H9 (cell line): ENCODE results near the gene ADAMTS16. TPM values are rescaled to one million over a fixed set of nuclear protein-coding genes. Genes with fewer than 3 reads are reported as not detected.

ENCODE experiments used
- DNase-seq: peaks from one replicate; pipeline ENCODE4 v3.0.0-alpha.2; 2017
- H2AFZ ChIP-seq: one replicate; pipeline ENCODE4 v1.6.1; 2013; ENCODE audit warnings: mild to moderate bottlenecking, low read length, control low read depth, moderate library complexity
- H2AK5ac ChIP-seq: 2 replicates; pipeline ENCODE4 v1.6.1; 2013; ENCODE audit warnings: low read length, control low read depth, mixed read lengths; ENCODE audit not compliant: insufficient read length
- H2BK120ac ChIP-seq: one replicate; pipeline ENCODE4 v1.6.1; 2013; ENCODE audit warnings: low read depth, mild to moderate bottlenecking, low read length, control low read depth, inconsistent platforms; ENCODE audit not compliant: poor library complexity, severe bottlenecking
- H2BK12ac ChIP-seq: 2 replicates; pipeline ENCODE4 v1.6.1; 2013; ENCODE audit warnings: low read length, control low read depth, mixed read lengths, low read depth; ENCODE audit not compliant: insufficient read length
- H2BK15ac ChIP-seq: 2 replicates; pipeline ENCODE4 v1.6.1; 2013; ENCODE audit warnings: low read depth, low read length, control low read depth
- H2BK20ac ChIP-seq: one replicate; pipeline ENCODE4 v1.6.1; 2013; ENCODE audit warnings: low read depth, mild to moderate bottlenecking, low read length, control low read depth, inconsistent platforms; ENCODE audit not compliant: poor library complexity, severe bottlenecking
- H2BK5ac ChIP-seq: 2 replicates; pipeline ENCODE4 v1.6.1; 2013; ENCODE audit warnings: low read length, control low read depth, mixed read lengths; ENCODE audit not compliant: insufficient read length
- H3K14ac ChIP-seq: 2 replicates; pipeline ENCODE4 v1.6.1; 2013; ENCODE audit warnings: low read length, control low read depth; ENCODE audit not compliant: insufficient read depth
- H3K18ac ChIP-seq: 2 replicates; pipeline ENCODE4 v1.6.1; 2013; ENCODE audit warnings: low read depth, mild to moderate bottlenecking, mixed read lengths, low read length, control low read depth; ENCODE audit not compliant: insufficient read length
- H3K23ac ChIP-seq: 2 replicates; pipeline ENCODE4 v1.6.1; 2013; ENCODE audit warnings: low read length, control low read depth, mixed read lengths, low read depth; ENCODE audit not compliant: insufficient read length
- H3K23me2 ChIP-seq: 2 replicates; pipeline ENCODE4 v1.6.1; 2013; ENCODE audit warnings: low read depth, mild to moderate bottlenecking, mixed read lengths, low read length, control low read depth; ENCODE audit not compliant: insufficient read length, poor library complexity, severe bottlenecking
- H3K27ac ChIP-seq: 2 replicates; pipeline ENCODE4 v1.5.1; 2013; ENCODE audit warnings: low read length, control low read depth, mixed read lengths, low read depth; ENCODE audit not compliant: insufficient read length
- H3K27me3 ChIP-seq: 2 replicates; pipeline ENCODE4 v1.6.1; 2013; ENCODE audit warnings: low read length, control low read depth, inconsistent platforms; ENCODE audit not compliant: insufficient read depth
- H3K4ac ChIP-seq: 2 replicates; pipeline ENCODE4 v1.6.1; 2013; ENCODE audit warnings: low read depth, mild to moderate bottlenecking, control low read depth, inconsistent platforms, low read length, moderate library complexity
- H3K4me1 ChIP-seq: 2 replicates; pipeline ENCODE4 v1.6.1; 2013; ENCODE audit warnings: low read length, control low read depth, inconsistent platforms; ENCODE audit not compliant: insufficient read depth
- H3K4me2 ChIP-seq: 2 replicates; pipeline ENCODE4 v1.6.1; 2013; ENCODE audit warnings: low read length, control low read depth, mixed read lengths; ENCODE audit not compliant: insufficient read length, insufficient read depth
- H3K56ac ChIP-seq: 2 replicates; pipeline ENCODE4 v1.6.1; 2013; ENCODE audit warnings: low read depth, mild to moderate bottlenecking, mixed read lengths, low read length, control low read depth; ENCODE audit not compliant: insufficient read length
- H3K79me1 ChIP-seq: 2 replicates; pipeline ENCODE4 v1.6.1; 2013; ENCODE audit warnings: low read depth, mild to moderate bottlenecking, moderate library complexity, low read length, control low read depth, inconsistent platforms; ENCODE audit not compliant: insufficient read depth, poor library complexity, severe bottlenecking
- H3K79me2 ChIP-seq: 2 replicates; pipeline ENCODE4 v1.6.1; 2013; ENCODE audit warnings: low read length, control low read depth, inconsistent platforms; ENCODE audit not compliant: insufficient read depth
- H3K9ac ChIP-seq: 2 replicates; pipeline ENCODE4 v1.6.1; 2013; ENCODE audit warnings: low read length, control low read depth, mixed read lengths; ENCODE audit not compliant: insufficient read length; ENCODE audit errors: extremely low read depth
- H3K9me3 ChIP-seq: one replicate; pipeline ENCODE4 v1.6.1; 2013; ENCODE audit warnings: low read depth, low read length, inconsistent platforms; ENCODE audit not compliant: control insufficient read depth
- H3T11ph ChIP-seq: one replicate; pipeline ENCODE4 v1.6.1; 2013; ENCODE audit warnings: mild to moderate bottlenecking, low read length, control low read depth, inconsistent platforms
- H4K20me1 ChIP-seq: one replicate; pipeline ENCODE4 v1.6.1; 2013; ENCODE audit not compliant: control insufficient read depth, insufficient read length, insufficient read depth
- H4K5ac ChIP-seq: 2 replicates; pipeline ENCODE4 v1.6.1; 2013; ENCODE audit warnings: low read depth, mild to moderate bottlenecking, mixed read lengths, low read length, control low read depth; ENCODE audit not compliant: insufficient read length
- H4K8ac ChIP-seq: replicated peaks from 2 replicates; pipeline ENCODE4 v1.6.1; 2013; ENCODE audit warnings: low read length, control low read depth, mixed read lengths, low read depth; ENCODE audit not compliant: insufficient read length
- H4K91ac ChIP-seq: 2 replicates; pipeline ENCODE4 v1.6.1; 2013; ENCODE audit warnings: low read depth, mild to moderate bottlenecking, moderate library complexity, mixed read lengths, low read length, control low read depth; ENCODE audit not compliant: insufficient read length
- H3K27ac Mint-ChIP-seq, 3 experiments: 2 replicates in 2 of 3; 3 replicates in 1 of 3; pipeline ENCODE4 v1.8.0; 2020 to 2021; ENCODE audit warnings: mixed read lengths in 3 of 3, mild to moderate bottlenecking in 1 of 3, moderate library complexity in 1 of 3
- H3K27me3 Mint-ChIP-seq: 2 replicates; pipeline ENCODE4 v1.8.0; 2021; ENCODE audit warnings: low read depth, mild to moderate bottlenecking, moderate library complexity, mixed read lengths
- H3K36me3 Mint-ChIP-seq, 3 experiments: 2 replicates in 2 of 3; 3 replicates in 1 of 3; pipeline ENCODE4 v1.8.0; 2020 to 2021; ENCODE audit warnings: low read depth in 3 of 3, mixed read lengths in 3 of 3; ENCODE audit not compliant: insufficient read depth in 1 of 3
- H3K4me1 Mint-ChIP-seq, 2 experiments: 2 replicates each; pipeline ENCODE4 v1.8.0; 2020; ENCODE audit warnings: mixed read lengths in 2 of 2
- H3K4me3 Mint-ChIP-seq, 2 experiments: 2 replicates in 1 of 2; 3 replicates in 1 of 2; pipeline ENCODE4 v1.8.0; 2020 to 2021; ENCODE audit warnings: mild to moderate bottlenecking in 2 of 2, mixed read lengths in 2 of 2, moderate library complexity in 1 of 2
- H3K9me3 Mint-ChIP-seq, 2 experiments: 2 replicates in 1 of 2; 3 replicates in 1 of 2; pipeline ENCODE4 v1.8.0; 2020; ENCODE audit warnings: mild to moderate bottlenecking in 2 of 2, mixed read lengths in 2 of 2, moderate library complexity in 1 of 2
- WGBS: extraction: QIAGEN DNeasy Blood & Tissue Kit; methylation state at CpG from one replicate; pipeline ENCODE4 v1.1.7; 2013; ENCODE audit warnings: missing lambda C conversion rate, low lambda C conversion rate, mixed read lengths; ENCODE audit not compliant: insufficient read length; ENCODE audit errors: extremely low coverage; 5-methylcytosine and 5-hydroxymethylcytosine counted together
- total RNA-seq: library from RNA; stranded (reverse); gene quantifications from 2 replicates; pipeline ENCODE4 v1.2.1, GENCODE V29; 2021
- TF ChIP-seq, protein P1 (sequence below): fragments of 200-600 bp; sonication (generic); conservative IDR thresholded peaks from 3 replicates; pipeline ENCODE4 v1.8.0; 2021; ENCODE audit warnings: antibody characterized with exemption, mild to moderate bottlenecking

Gene ADAMTS16
- total RNA-seq, 1 experiment from 2014 or later: 4.5 TPM

DNA sequence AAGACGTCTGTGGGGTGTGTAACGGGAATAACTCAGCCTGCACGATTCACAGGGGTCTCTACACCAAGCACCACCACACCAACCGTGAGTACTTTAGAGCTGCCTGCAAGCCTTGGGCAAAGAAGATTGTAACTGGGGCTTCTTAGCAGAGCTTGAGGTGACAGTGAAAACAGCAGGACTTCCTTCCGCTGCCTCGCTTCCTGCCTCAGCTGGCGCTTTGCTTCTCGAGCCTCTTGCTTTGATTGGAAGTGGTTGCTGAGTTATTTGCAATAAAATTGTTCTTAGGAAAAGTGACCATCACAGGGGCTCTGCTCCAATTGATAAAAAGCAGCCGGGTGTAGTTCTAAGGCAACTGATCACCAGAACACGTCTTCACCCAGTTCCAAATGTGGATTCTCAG lies 99.1 kb downstream of the ADAMTS16 start:
- Histone ChIP-seq H2AK5ac (no peak overlapping the region), H3K23me2 (no peaks in the 10 kb centered on the region), H2BK120ac (no peak overlapping the region), H3K27ac (no peak overlapping the region), H3K23ac (no peak overlapping the region), H4K8ac (no peak overlapping the region), H3K79me1 (no peaks in the 10 kb centered on the region), H3K18ac (no peak overlapping the region), H3K4me1 (no peaks in the 10 kb centered on the region), H4K5ac (no peak overlapping the region), H4K20me1 (no peaks in the 10 kb centered on the region), H3K9me3 (no peaks in the 10 kb centered on the region), H3K14ac (no peak overlapping the region), H3K79me2 (no peaks in the 10 kb centered on the region), H2BK5ac (no peak overlapping the region), H3K4me2 (no peak overlapping the region), H3K9ac (no peak overlapping the region), H3T11ph (no peak overlapping the region), H3K27me3 (no peaks in the 10 kb centered on the region), H2BK20ac (no peak overlapping the region), H2BK12ac (no peak overlapping the region), H3K56ac (no peak overlapping the region), H3K4ac (no peak overlapping the region), H2AFZ (no peak overlapping the region), H4K91ac (no peak overlapping the region), H2BK15ac (no peak overlapping the region)
- Mint-ChIP-seq H3K27me3 (no peaks in the 10 kb centered on the region; the same call in 1 of the 2 replicates), H3K36me3 (peaks cover 0 to 2% (median 0%) of the 10 kb centered on the region in 3 experiments; a peak in 2 of 7 replicates), H3K9me3 (no peaks in the 10 kb centered on the region), H3K4me1 (peaks cover 0 to 3% of the 10 kb centered on the region in 2 experiments; a peak in 1 of 4 replicates), H3K4me3 (no peak overlapping the region), H3K27ac (peak overlapping the region in 1 of 3 experiments; percentile 77; a peak in 1 of 7 replicates)
- DNase-seq: no peak
- no CpG with 5 or more reads among the region's 10 CpGs for WGBS
- TF ChIP-seq, protein P1, sequence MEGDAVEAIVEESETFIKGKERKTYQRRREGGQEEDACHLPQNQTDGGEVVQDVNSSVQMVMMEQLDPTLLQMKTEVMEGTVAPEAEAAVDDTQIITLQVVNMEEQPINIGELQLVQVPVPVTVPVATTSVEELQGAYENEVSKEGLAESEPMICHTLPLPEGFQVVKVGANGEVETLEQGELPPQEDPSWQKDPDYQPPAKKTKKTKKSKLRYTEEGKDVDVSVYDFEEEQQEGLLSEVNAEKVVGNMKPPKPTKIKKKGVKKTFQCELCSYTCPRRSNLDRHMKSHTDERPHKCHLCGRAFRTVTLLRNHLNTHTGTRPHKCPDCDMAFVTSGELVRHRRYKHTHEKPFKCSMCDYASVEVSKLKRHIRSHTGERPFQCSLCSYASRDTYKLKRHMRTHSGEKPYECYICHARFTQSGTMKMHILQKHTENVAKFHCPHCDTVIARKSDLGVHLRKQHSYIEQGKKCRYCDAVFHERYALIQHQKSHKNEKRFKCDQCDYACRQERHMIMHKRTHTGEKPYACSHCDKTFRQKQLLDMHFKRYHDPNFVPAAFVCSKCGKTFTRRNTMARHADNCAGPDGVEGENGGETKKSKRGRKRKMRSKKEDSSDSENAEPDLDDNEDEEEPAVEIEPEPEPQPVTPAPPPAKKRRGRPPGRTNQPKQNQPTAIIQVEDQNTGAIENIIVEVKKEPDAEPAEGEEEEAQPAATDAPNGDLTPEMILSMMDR: no peak
